ENCODE results near the gene TMEM30A.

The TMEM30A gene

GRCh38 chr6:75204217-75204958, 80.2 kb downstream of the TMEM30A start:
- H3K4me3 ChIP-seq (ENCODE audit: low read depth, low read length), result peak overlapping the region; percentile 71
- ChIA-PET CTCF (interaction anchor here (0.6 to 2.6 kb wide), 38 partner anchors 13 to 1524 kb away, joined by 3 to 14 read pairs (median 4); no protein-coding TSS in a partner anchor), POLR2A (interaction anchor here (0.5 to 2.6 kb wide), 4 partner anchors 13 to 445 kb away, joined by 3 to 12 read pairs (median 3); partner anchors contain the start of gene TMEM30A)
- no peak overlapping the region; the same call in 1 of the 2 replicates for H3K27ac ChIP-seq (ENCODE audit: extremely low read depth, low read depth, low read length)
- no peaks in the 10 kb centered on the region for H3K9me3 ChIP-seq (ENCODE audit: control insufficient read depth, insufficient read depth, low read depth, low read length)
- H3K4me1 ChIP-seq (ENCODE audit: control insufficient read depth, insufficient read depth, low read length), result peaks cover 7% of the 10 kb centered on the region
- H3K36me3 ChIP-seq (ENCODE audit: control insufficient read depth in 2 of 2, insufficient read depth in 1 of 2, low read length in 2 of 2), result no peaks in the 10 kb centered on the region
- TF ChIP-seq ZNF211 (tag by site-specific recombination; IDR thresholded peaks at IDR 0.05; ENCODE audit: low read depth) (no peak), OVOL3 (tag by site-specific recombination; IDR thresholded peaks at IDR 0.05) (no peak), ZNF280C (tag by site-specific recombination; IDR thresholded peaks at IDR 0.05) (no peak), ZNF174 (tag by site-specific recombination; IDR thresholded peaks at IDR 0.05) (no peak), ZNF223 (tag by site-specific recombination; IDR thresholded peaks at IDR 0.05) (no peak), ZNF239 (tag by site-specific recombination; IDR thresholded peaks at IDR 0.05) (no peak), PATZ1 (tag by site-specific recombination; IDR thresholded peaks at IDR 0.05) (peak; percentile 58), REST (tag by site-specific recombination; IDR thresholded peaks at IDR 0.05) (no peak), ZNF202 (tag by site-specific recombination; IDR thresholded peaks at IDR 0.05; ENCODE audit: borderline replicate concordance) (no peak), ZNF555 (tag by site-specific recombination; conservative IDR thresholded peaks at IDR 0.05) (no peak), YY1 (tag by site-specific recombination; IDR thresholded peaks at IDR 0.05) (no peak), KLF8 (tag by site-specific recombination; IDR thresholded peaks at IDR 0.05) (no peak), ZNF169 (tag by site-specific recombination; IDR thresholded peaks at IDR 0.05) (no peak), ZNF184 (tag by site-specific recombination; IDR thresholded peaks at IDR 0.05) (no peak), ZNF701 (tag by site-specific recombination; IDR thresholded peaks at IDR 0.05) (no peak), ZNF280D (tag by site-specific recombination; IDR thresholded peaks at IDR 0.05) (no peak), ZNF37A (tag by site-specific recombination; IDR thresholded peaks at IDR 0.05) (no peak), ZNF24 (tag by site-specific recombination; IDR thresholded peaks at IDR 0.05) (no peak), ZNF214 (tag by site-specific recombination; IDR thresholded peaks at IDR 0.05; ENCODE audit: borderline replicate concordance) (no peak), BCL11B (tag by site-specific recombination; IDR thresholded peaks at IDR 0.05; ENCODE audit: low read depth) (no peak), ZNF518A (tag by site-specific recombination; conservative IDR thresholded peaks at IDR 0.05; ENCODE audit: low read depth) (no peak)

Data from HEK293 (cell line).